ENCODE results near the gene STPG1.
"Not testable (repeated sequence)": the region's sequence is repeated elsewhere in the genome, so short reads cannot be mapped to it uniquely, and the experiment has no call there.

STPG1 gene, protein sequence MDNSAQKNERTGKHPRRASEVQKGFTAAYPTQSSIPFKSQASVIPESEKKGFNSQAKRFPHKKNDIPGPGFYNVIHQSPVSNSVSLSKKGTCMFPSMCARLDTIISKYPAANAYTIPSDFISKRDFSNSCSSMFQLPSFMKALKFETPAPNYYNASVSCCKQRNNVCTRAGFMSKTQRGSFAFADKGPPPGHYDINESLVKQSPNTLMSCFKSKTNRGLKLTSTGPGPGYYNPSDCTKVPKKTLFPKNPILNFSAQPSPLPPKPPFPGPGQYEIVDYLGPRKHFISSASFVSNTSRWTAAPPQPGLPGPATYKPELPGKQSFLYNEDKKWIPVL

GRCh38 chr1:24413350-24414163 lies at the start of gene STPG1:
TSS of gene STPG1 (minus strand) at chr1:24413782. CDS start at chr1:24401388, 12,394 bp downstream.
- DNase-seq (ENCODE audit: low spot score), result peak; percentile 84

- DNase-seq (ENCODE audit: low spot score), result not testable (repeated sequence)
These were observed 48.5 kb upstream of the STPG1 start for GRCh38 chr1:24462128-24462527.

DNA sequence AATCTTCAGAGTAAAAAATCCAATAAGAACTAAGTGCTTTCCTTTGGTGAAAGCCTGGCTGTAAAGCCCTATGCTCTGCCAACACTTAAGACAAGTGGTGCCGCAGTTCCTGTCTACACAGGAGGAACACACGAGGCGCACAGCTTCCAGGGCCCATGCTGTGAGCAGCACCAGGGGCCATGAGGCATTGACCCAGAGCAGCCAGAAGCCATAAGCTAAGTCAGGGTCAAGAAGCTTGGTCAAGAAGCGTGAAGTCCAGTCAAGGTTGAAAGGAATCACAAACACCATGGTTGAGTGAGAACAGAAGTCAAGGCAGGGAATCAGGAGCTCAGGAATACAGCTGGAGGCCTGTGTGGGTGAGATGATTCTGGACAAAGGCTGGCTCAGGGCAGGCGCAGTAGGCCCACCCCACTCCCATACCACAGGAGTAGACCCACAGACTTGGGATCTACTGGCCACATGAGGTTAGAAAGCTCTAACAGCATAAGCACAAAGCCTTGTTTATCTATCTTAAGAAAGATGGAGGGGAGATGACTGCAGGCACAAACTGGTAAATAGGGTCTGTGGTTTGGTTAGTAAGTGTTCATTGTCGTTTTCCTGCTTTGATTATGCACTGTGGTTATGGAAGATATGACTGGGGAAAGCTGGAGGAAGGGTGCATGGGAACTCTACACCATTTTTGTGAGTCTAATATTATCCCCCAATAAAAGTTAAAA lies 46.1 kb upstream of the STPG1 start:
- DNase-seq (ENCODE audit: low spot score), result no peak

DNA sequence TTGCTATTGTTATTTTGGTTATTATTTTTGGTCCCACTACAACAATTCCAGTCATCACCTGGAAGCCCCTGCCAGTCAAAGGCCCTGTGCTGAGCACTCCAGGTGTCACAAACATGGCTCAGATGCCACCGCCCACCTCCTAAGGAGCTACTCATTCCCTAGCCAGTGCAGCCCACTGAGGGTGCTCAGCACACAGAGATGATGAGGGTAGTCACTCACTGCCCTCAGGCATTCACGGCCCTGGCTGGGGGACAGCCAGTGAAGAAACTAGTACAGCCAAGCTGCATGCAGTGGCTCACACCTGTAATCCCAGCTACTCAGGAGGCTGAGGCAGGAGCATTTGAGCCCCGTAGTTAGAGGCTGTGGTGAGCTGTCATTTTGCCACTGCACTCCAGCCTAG lies 44.3 kb upstream of the STPG1 start:
- no peak for DNase-seq (ENCODE audit: low spot score)

DNA sequence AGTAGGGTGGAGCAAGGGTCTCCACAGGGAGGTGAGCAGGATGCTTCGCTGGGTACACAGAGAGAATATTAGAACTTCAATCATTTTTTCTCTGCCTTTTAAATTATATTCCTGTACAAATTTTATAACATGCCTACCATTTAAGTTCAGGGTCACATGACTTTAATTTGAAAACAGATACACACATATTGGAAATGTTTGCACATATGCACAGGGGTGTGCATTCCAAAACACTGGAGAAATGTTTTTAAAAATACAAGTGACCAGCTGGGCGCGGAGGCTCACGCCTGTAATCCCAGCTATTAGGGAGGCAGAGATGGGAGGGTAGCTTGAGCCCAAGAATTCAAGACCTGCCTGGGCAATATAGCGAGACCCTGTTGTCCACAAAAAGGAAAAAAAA lies 41.7 kb upstream of the STPG1 start:
- no peak for DNase-seq (ENCODE audit: low spot score)

GRCh38 chr1:24454673-24455072 lies 41.1 kb upstream of the STPG1 start:
- DNase-seq (ENCODE audit: low spot score), result no peak

DNA sequence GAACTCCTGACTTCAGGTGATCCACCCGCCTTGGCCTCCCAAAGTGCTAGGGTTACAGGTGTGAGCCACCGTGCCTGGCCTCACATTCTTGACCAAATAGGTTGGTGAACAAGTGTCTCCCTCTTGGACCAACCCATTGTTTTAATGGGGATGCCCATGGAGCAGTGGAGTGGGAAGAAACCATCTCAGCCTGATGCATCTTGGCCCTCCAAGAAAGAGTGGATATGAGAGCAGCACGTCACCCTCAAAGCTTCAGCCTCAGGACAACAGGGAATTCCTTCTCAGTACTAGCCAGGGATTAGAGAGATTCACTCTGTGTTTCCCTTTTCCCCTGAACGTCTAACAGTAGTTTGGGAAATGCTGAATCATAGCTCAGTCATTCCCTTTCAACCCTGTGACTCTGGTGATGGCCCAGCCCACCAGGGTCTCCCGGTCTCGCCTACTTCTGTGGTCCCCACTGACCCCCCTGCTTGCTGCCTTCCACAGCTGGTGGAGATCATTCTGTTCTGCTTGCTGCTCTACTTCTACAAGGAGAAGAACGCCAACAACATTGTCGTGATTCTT lies 39.4 kb upstream of the STPG1 start:
- no peak for DNase-seq (ENCODE audit: low spot score)

DNA sequence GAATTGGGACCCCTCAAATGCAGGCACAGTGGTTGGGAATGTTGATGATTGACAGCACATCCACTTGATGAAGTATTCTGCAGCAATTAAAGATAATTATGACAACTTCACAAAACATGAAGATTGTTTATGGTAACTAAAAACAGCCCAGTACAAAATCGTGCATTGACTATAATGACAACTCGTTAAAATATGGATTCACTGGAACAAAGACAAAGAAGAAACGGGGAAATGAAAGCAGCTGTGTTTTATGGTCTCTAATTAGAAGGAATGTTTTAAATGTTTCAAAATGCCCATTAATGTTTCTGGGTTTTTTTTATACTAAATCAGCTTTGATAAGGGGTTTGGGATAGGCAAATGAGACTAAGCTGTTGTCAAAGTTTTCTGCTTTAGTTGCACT lies 38.2 kb upstream of the STPG1 start:
- DNase-seq (ENCODE audit: low spot score), result no peak

DNA sequence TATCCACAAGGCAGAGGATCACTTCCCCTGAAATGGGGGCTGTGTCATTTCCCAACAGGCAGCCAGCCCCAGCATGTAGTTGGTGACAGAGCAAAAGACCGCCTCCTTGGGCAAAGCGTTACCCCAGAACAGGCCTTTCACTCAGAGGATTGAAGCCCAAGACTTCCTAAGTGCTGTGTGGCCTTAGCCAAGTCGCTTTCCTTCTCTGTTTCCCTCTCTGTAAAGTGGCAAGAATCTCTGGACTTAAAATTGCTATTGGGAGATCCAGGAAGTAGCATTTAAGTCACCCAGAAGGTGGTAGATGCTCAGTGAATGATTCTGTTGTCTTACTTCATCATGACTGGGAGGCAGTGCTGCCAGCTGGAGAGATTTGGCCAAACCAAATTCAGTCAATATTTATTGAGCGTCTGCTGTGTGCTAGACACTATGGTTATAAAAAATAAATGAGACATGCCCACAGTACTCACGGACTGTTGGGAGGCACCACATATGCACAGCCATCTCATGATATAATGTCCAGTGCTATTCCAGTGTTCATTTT lies 37.3 kb upstream of the STPG1 start:
- DNase-seq (ENCODE audit: low spot score), result no peak

DNA sequence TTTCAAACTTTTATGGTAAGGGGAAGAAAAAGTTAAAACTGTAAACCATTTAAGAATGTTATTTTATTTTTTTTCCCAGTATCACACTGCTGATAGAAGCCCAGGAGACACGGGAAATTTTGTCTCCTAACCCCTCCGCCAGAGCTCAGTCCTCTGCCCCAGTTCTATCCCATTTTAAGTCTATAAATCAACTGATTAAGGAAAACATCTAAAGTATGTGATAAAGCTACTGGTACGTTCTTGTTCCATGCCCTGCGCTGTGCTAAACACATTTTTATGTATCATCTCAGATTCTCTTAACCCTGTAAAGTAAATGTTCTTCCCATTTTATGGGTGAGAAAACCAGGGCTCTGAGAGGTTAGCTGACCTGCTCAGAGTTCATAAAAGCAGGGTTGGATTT lies 36.7 kb upstream of the STPG1 start:
- no peak for DNase-seq (ENCODE audit: low spot score)

GRCh38 chr1:24446446-24446845 lies 32.9 kb upstream of the STPG1 start:
- not testable (repeated sequence) for DNase-seq (ENCODE audit: low spot score)

DNA sequence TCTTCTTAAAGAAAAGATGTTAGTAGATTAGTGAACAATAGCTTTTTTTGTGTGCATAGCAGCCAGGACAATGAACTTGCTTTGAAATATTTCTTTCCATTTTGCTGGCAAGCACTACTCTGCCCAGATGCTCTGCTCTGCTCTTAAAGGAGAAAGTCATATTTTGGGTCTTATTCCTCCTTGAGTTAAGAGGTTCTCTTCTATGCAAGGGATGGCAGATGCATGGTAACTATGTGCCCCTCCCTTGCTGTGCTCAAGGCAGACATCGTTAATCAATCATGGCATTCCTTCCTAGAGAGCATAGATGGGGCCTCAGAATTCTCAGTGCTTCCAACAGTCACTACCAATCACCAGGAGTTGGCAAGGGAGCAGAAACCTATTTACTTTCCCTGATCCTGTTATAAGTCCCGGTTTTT lies 29.7 kb upstream of the STPG1 start:
- peak; percentile 53 for DNase-seq (ENCODE audit: low spot score)

DNA sequence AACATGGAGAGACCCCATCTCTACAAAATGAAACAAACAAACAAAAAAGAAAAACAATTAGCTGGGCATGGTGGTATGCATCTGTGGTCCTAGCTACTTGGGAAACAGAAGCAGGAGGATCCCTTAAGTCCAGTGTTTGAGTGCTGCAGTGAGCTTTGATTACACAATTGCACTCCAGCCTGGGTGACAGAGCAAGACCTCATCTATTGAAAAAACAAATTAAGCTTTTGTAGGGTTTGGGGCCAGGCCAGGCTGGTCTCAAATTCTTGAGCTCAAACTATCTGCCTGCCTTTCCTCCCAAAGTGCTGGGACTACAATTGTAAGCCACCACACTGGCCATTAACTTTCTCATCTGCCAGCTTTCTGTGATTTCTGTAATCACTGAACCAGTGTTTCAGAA lies 29.2 kb upstream of the STPG1 start:
- DNase-seq (ENCODE audit: low spot score), result no peak

GRCh38 chr1:24441996-24442668 lies 28.6 kb upstream of the STPG1 start:
- no peak for DNase-seq (ENCODE audit: low spot score)

- DNase-seq (ENCODE audit: low spot score), result no peak
These were observed 27.9 kb upstream of the STPG1 start for GRCh38 chr1:24441480-24441879.

GRCh38 chr1:24440436-24440835 lies 26.9 kb upstream of the STPG1 start:
- DNase-seq (ENCODE audit: low spot score), result no peak

DNA sequence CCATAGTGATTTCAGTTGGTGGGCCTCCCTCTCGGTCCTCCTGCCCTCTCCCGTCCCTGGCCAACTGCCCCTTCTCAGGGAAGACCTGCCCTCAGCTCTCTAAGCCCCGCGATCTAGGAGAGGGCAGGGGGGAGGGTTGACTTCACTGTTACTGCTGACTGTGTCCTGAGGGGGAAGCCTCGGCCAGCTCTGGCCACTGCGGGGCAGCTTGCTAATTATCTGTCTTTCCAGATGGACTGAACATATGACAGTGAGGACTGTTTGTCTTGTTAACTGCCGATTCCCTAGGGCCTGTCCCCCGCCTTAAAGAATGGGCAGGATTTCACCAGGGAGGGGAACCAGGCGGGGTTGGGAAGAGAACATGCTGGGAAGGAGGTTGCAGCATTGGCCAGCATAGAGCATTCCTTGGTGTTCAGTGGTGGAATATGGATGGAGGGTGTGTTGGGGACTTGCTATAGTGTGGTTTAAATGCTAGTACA lies 24.9 kb upstream of the STPG1 start:
- no peak for DNase-seq (ENCODE audit: low spot score)

DNA sequence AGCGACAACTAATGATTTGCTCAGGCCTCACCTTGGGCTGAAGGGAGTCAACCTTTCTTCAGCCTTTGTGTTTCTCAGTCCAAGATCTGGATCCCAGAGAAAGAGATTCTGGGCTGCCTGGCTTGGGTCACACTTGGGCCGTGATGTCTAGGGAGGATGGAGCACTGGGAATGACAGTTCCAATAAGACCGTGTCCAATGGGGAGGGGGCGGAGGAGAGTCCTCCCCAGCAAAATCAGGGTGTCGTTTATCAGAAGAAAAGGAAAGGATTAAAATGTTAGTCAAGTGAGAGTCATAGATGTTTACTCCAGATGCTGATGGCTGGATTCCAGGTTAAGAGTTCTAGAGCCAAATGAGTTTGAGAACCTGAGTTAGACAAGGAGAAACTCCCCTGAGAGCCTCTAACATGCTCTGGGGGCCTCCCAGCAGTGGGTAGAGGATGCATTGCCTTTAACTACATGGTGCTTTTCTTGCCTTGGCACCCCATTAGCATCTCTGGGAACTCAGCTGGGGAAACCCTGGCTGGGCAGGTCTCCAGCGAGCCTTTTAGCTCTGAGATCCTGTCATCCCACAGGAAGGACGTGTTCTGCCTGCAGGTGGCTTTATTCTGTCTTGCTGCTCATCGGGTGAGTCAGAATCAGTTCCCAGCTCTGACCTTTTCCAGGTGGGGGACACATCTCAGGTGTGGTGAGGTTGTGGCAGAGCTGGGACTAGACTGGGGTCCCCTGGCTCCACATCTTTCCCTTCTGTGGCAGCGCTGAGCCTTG lies 24.2 kb upstream of the STPG1 start:
- DNase-seq (ENCODE audit: low spot score), result no peak

DNA sequence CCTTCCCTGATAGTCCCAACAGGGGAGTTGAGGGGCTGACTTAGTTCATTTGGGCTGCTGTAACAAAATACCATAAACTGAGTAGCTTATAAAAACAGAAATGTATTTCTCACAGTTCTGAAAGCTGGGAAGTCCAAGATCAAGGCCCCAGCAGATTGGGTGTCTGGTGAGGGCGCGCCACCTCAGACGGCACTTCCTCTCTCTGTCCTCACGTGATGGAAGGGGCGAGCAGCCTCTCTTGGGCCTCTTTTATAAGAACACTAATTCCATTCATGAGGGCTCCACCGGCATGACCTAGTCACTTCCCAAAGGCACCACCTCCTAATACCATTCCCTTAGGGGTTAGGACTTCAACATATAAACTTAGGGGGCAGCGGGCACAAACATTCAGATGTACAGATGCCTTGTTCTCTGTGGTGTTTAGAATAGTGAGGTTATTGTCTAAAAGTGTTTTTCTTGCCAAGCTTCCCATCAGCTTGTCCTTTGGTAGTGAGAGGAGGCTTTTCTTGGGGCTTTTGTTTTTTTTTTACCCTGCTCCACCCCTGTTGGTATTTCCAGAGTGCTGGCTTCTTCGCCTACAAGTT lies 22.3 kb upstream of the STPG1 start:
- DNase-seq (ENCODE audit: low spot score), result peak; percentile 56

GRCh38 chr1:24427545-24427862 lies 13.9 kb upstream of the STPG1 start:
- DNase-seq (ENCODE audit: low spot score), result no peak

All from COLO829 (cell line).